ENCODE data around the gene NLRX1.

NLRX1 gene

DNA sequence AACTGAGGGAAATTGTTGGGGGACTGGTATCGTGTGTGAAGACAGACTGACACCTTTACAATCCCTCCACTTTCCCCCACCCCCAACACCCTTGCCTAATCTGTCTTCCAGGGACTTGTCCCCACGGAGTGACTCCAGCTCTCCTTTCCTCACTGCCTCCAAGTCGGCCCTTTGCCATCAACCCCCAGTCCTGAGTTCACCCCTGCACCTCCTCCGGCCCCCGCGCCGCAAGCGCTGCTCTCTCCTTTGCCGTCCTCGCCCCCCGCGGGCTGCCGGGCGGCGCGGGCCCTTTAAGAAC is 19.9 kb upstream of the NLRX1 start:
- no peak for DNase-seq (ENCODE audit: low read depth)
- peak overlapping the region; percentile 51 for H3K4me3 ChIP-seq (ENCODE audit: control insufficient read depth, low read depth, low read length)
- TF ChIP-seq, protein P1, sequence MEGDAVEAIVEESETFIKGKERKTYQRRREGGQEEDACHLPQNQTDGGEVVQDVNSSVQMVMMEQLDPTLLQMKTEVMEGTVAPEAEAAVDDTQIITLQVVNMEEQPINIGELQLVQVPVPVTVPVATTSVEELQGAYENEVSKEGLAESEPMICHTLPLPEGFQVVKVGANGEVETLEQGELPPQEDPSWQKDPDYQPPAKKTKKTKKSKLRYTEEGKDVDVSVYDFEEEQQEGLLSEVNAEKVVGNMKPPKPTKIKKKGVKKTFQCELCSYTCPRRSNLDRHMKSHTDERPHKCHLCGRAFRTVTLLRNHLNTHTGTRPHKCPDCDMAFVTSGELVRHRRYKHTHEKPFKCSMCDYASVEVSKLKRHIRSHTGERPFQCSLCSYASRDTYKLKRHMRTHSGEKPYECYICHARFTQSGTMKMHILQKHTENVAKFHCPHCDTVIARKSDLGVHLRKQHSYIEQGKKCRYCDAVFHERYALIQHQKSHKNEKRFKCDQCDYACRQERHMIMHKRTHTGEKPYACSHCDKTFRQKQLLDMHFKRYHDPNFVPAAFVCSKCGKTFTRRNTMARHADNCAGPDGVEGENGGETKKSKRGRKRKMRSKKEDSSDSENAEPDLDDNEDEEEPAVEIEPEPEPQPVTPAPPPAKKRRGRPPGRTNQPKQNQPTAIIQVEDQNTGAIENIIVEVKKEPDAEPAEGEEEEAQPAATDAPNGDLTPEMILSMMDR (IDR thresholded peaks at IDR 0.05; ENCODE audit: control insufficient read depth, insufficient read depth, low read depth, low read length, missing control alignments): no peak

DNA sequence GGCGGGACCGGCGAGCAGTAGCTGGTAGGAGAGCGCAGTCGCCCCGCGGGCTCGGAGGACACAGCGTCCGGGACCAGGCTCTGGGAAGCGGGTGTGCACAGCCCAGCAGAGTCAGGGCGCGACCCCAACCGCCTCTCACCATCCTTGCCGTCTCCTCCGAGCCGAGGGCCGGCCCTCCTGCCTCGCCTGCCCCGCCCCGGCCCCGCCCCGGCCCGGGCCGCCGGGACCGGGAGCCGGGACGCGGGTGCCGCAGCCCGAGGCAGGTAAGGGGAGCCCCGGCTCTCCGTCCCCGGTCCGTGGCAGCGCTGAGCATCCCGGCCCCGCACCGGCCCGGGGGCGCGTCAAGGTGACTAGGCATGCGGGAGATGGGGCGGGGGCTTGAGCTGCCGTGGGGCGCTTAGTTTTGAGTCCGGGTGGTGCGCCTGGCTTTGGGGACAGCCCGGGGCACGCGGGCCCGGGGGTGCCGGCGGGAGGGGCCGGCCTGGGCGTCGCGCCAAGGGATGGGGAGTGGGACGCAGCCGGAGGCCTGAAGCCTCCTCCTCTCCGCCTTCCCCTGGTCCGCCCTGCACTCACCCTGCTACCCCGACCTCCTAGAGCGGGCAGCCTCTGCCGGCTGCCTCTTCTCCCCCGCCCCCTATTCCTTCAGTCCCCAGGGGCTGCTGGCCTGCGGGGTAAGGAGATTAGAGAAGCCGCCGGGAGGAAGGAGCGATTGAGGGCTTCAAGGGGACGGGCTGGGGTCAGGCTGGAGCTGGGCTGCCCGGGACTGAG is 19.3 kb upstream of the NLRX1 start, which contains the start of gene ABCG4:
Gene ABCG4 (plus strand): TSS at position 35 of the 768 bp plus-strand sequence. CDS start 914 bp downstream, outside the sequence.
- TF ChIP-seq, protein P1 (IDR thresholded peaks at IDR 0.05; ENCODE audit: control insufficient read depth, insufficient read depth, low read depth, low read length, missing control alignments): no peak
- no peak for DNase-seq (ENCODE audit: low read depth)
- peak within 1 kb of the TSS; percentile 51 for H3K4me3 ChIP-seq (ENCODE audit: control insufficient read depth, low read depth, low read length)

DNA sequence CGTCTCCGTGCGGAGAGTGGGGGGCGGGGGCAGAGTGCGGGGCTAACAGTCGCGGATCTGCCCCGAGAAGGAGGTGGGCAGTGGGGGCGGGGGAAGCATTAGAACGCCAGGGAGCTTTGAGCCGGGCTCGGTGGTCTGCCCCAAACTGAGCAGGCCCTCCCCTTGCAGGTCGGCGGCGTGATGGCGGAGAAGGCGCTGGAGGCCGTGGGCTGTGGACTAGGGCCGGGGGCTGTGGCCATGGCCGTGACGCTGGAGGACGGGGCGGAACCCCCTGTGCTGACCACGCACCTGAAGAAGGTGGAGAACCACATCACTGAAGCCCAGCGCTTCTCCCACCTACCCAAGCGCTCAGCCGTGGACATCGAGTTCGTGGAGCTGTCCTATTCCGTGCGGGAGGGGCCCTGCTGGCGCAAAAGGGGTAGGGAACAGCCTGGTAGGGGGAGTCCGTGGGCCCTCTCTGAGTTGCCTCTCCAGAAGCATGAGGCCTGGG is 18.7 kb upstream of the NLRX1 start:
- DNase-seq (ENCODE audit: low read depth): no peak
- no peak overlapping the region; the same call in 1 of the 2 replicates for H3K4me3 ChIP-seq (ENCODE audit: control insufficient read depth, low read depth, low read length)
- TF ChIP-seq, protein P1 (IDR thresholded peaks at IDR 0.05; ENCODE audit: control insufficient read depth, insufficient read depth, low read depth, low read length, missing control alignments): no peak

DNA sequence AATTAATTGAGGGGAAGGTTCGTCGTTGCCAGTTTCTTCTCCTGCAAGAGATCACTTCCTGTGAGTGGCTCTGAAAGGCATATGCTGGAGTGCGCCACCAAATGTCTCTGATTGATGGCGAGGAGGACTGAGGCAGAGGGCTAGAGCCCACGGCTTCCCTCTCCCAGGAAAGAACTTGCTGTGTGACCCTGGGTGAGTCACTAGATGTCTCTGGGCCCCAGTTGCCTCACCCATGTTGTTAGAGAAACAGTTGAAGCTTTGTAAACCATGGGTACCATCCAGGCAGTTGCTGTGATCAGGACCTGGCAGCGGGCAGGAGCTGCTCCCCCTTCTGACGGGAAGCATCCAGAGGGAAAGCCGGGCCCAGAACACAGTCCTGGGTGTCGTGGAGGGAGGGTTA is 16.5 kb upstream of the NLRX1 start:
- DNase-seq (ENCODE audit: low read depth): no peak
- no peak overlapping the region for H3K4me3 ChIP-seq (ENCODE audit: control insufficient read depth, low read depth, low read length)
- TF ChIP-seq, protein P1 (IDR thresholded peaks at IDR 0.05; ENCODE audit: control insufficient read depth, insufficient read depth, low read depth, low read length, missing control alignments): no peak

DNA sequence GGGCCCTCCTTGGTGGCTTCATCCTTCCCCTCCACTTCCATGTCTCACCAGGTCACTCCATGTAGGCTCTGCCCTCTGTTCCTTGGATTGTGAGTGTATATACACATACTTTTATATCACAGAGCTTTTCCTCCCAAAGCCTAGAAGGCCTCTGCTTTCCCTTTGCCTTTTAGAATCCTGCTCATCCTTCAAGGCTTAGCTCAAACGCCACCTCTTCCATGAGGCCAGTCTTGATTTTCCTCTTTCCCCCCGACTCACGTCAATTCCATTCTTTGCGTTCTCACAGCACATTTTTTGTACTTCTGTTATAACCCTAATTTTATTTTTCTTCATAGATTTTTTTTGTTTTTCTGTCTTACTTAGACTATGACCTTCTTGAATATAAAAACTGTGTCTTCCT is 15.9 kb upstream of the NLRX1 start:
- H3K4me3 ChIP-seq (ENCODE audit: control insufficient read depth, low read depth, low read length): no peak overlapping the region
- TF ChIP-seq, protein P1 (IDR thresholded peaks at IDR 0.05; ENCODE audit: control insufficient read depth, insufficient read depth, low read depth, low read length, missing control alignments): no peak
- DNase-seq (ENCODE audit: low read depth): no peak

DNA sequence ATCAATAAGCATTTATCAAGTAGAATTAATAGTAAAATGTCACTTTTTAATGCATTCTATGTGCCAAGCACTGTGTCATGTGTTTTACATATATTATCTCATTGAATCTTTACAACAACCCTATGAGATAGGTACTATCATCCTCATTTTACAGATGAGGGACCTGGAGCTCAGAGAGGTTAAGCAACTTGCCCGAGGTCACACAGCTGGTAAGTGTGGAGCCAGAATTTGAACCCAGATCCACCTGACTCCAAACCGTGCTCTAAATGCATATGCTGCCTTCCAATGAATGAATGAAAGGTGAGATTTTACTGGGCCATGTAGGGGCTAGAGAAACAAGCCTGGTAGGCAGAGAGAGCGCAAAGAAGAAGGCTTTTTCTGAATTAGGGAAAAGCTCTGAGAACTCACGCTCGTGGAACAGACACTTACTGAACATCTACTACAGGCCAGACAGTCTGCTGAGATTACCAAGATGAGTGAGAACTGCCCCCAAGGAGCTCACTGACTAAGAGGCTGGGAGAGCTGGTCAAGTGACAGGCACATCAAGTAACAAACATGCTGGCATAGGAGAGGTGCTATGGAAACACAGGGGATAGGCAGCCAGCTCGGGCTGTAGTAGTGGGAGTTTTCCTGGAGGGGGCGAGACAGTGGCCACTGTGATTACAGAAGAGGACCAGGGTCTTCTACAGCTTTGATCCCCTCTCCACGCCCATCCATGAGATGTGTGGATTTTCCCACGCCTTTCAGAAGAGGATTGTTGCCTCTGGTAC is 15.3 kb upstream of the NLRX1 start:
- TF ChIP-seq, protein P1 (IDR thresholded peaks at IDR 0.05; ENCODE audit: control insufficient read depth, insufficient read depth, low read depth, low read length, missing control alignments): no peak
- DNase-seq (ENCODE audit: low read depth): no peak
- no peak overlapping the region for H3K4me3 ChIP-seq (ENCODE audit: control insufficient read depth, low read depth, low read length)
